C4-2B (cell line): Measurements from ENCODE around the gene ENPP6.

Experiments
- CTCF ChIP-seq: fragments of 450-650 bp; conservative IDR thresholded peaks from 2 replicates; pipeline ENCODE4 v1.5.1; 2017; ENCODE audit warnings: mild to moderate bottlenecking
- ZFX ChIP-seq: fragments of 450-650 bp; IDR thresholded peaks from 2 replicates; pipeline ENCODE4 v1.6.1; 2017

- no peak for TF ChIP-seq CTCF
- no peak for TF ChIP-seq ZFX
These were observed 17.4 kb downstream of the ENPP6 start for GRCh38 chr4:184200296-184200695.
